Right atrium auricular region (tissue), 2 donors: Measurements from ENCODE around the gene ALS2. TPM values are rescaled to one million over a fixed set of nuclear protein-coding genes. Genes with fewer than 3 reads are reported as not detected.
"Not testable (repeated sequence)": the region's sequence is repeated elsewhere in the genome, so short reads cannot be mapped to it uniquely, and the experiment has no call there.

Experiments
- DNase-seq: peaks from one replicate; pipeline ENCODE4 v3.0.0-alpha.2; 2019; ENCODE audit warnings: low spot score
- H3K27ac ChIP-seq, 2 donors: fragments of 200-600 bp; sonication (generic); 1 replicate in 1 of 2; 2 replicates in 1 of 2; pipeline ENCODE4 v1.5.1; 2016 to 2019
- H3K27me3 ChIP-seq, 2 donors: fragments of 200-600 bp; sonication (generic); one replicate each; pipeline versions ENCODE4 v1.5.1 to v1.6.0; 2017 to 2019
- H3K36me3 ChIP-seq: fragments of 200-600 bp; sonication (generic); one replicate; pipeline ENCODE4 v1.5.1; 2016
- H3K4me1 ChIP-seq, 2 donors: fragments of 200-600 bp; sonication (generic); one replicate each; pipeline versions ENCODE4 v1.5.1 to v1.6.0; 2017 to 2019
- H3K4me3 ChIP-seq, 2 donors: fragments of 200-600 bp; sonication (generic); 1 replicate in 1 of 2; 2 replicates in 1 of 2; pipeline ENCODE4 v1.5.1; 2017 to 2019; ENCODE audit warnings: mild to moderate bottlenecking in 1 of 2, moderate library complexity in 1 of 2
- H3K9me3 ChIP-seq, 2 donors: fragments of 200-600 bp; sonication (generic); one replicate each; pipeline ENCODE4 v1.5.1; 2019
- total RNA-seq, 2 donors: library from RNA; depleted of rRNA; stranded (reverse); fragments of >200 nt; gene quantifications; one replicate each; pipeline ENCODE4 v1.1.0, GENCODE V29; 2016
- TF ChIP-seq, protein P1 (sequence below), 2 donors: fragments of 200-600 bp; sonication (generic); IDR thresholded peaks; one replicate each; pipeline ENCODE4 v1.5.1; 2019; ENCODE audit warnings: antibody characterized with exemption in 2 of 2

The ALS2 gene
- total RNA-seq, 2 donors from 2014 or later, result 31.0 to 31.8 TPM

DNA sequence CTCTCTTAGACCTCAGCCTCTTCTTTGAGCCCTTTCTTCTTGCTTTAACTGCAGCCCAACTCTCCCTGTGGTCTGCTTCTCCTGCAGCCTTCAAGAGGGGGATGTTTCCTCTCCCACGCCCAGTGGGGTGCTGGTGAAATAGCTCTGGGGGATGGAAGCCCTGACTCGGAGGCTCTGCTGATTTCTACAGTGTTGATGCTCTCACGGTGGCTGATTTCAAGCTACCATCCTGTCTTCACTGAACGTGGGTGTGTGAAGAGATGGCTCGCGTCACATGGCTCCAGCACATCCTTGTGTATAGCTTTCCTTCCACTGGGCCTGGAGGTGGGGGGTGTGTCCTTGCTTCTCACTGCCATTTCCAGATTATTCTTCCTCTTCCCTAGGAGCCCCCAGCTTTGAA lies 102.3 kb downstream of the ALS2 start:
- Histone ChIP-seq H3K27ac (no peak overlapping the region), H3K4me3 (no peak overlapping the region), H3K27me3 (no peaks in the 10 kb centered on the region), H3K9me3 (no peaks in the 10 kb centered on the region), H3K36me3 (no peaks in the 10 kb centered on the region), H3K4me1 (no peaks in the 10 kb centered on the region)
- TF ChIP-seq, protein P1, sequence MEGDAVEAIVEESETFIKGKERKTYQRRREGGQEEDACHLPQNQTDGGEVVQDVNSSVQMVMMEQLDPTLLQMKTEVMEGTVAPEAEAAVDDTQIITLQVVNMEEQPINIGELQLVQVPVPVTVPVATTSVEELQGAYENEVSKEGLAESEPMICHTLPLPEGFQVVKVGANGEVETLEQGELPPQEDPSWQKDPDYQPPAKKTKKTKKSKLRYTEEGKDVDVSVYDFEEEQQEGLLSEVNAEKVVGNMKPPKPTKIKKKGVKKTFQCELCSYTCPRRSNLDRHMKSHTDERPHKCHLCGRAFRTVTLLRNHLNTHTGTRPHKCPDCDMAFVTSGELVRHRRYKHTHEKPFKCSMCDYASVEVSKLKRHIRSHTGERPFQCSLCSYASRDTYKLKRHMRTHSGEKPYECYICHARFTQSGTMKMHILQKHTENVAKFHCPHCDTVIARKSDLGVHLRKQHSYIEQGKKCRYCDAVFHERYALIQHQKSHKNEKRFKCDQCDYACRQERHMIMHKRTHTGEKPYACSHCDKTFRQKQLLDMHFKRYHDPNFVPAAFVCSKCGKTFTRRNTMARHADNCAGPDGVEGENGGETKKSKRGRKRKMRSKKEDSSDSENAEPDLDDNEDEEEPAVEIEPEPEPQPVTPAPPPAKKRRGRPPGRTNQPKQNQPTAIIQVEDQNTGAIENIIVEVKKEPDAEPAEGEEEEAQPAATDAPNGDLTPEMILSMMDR (IDR thresholded peaks at IDR 0.05), result no peak
- DNase-seq, result no peak

DNA sequence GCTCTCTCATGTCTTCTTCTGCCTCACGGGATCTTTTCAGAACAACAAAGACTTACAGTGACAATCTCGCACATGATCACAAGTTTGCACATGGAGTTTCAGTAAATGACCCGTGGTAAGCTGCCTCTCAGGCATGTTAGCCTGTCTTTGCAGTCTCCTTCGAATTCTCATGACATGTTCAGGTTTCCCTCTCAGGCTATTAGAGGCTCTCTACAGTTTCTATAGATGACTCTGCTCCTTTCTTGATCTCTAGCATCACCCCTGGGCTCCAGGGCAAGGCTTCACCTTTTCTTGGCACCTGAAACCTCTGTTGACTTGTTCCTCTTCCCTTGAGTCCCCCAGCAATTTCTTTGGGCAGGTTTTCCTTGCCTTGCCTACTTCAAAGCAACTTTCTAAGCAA lies 105.3 kb downstream of the ALS2 start:
- H3K4me1 ChIP-seq, result no peaks in the 10 kb centered on the region
- no peaks in the 10 kb centered on the region for H3K27me3 ChIP-seq
- TF ChIP-seq, protein P1 (IDR thresholded peaks at IDR 0.05), result no peak
- H3K36me3 ChIP-seq, result no peaks in the 10 kb centered on the region
- DNase-seq, result no peak
- no peaks in the 10 kb centered on the region for H3K9me3 ChIP-seq
- no peak overlapping the region for H3K27ac ChIP-seq
- no peak overlapping the region for H3K4me3 ChIP-seq

DNA sequence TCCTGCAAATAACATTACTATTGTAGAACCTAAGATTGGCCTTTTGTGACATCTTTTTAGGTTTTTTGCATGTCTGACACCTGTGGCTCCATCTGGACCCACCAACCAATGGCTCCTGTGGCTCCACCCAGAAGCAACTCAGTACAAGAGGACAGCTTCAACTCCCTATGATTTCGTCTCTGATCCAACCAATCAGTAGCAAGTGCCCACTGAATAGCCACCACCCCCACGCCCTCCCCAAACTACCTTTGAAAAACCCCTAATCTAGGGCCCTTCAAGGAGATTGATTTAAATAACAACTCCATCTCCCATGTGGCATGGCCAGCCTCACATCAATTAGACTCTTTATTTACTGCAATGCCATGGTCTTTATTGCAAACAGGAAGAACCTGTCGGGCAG lies 105.9 kb downstream of the ALS2 start:
- DNase-seq, result no peak
- Histone ChIP-seq H3K36me3 (no peaks in the 10 kb centered on the region), H3K4me3 (no peak overlapping the region), H3K27ac (no peak overlapping the region), H3K9me3 (no peaks in the 10 kb centered on the region), H3K27me3 (no peaks in the 10 kb centered on the region), H3K4me1 (no peaks in the 10 kb centered on the region)
- TF ChIP-seq, protein P1 (IDR thresholded peaks at IDR 0.05), result no peak

DNA sequence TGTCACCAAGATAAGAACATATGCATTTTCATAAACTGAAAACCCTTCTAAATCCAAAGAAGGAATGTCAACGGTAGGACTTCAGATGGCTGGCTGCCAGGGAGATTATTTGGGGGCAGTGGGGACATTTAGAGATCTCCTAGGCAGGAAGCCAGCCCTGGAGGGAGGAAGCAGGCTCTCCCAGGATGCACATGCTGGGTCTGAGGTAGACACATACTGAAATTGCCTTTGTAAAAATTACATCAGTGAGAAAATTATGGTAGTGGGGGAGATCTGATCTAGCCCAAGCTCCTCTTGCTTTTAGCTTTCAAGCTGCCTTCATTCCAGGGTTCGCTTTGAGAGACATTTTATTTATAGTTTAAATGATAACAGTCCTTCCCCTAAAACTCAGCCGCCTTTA lies 106.4 kb downstream of the ALS2 start:
- H3K27me3 ChIP-seq, result no peaks in the 10 kb centered on the region
- TF ChIP-seq, protein P1 (IDR thresholded peaks at IDR 0.05), result no peak
- H3K9me3 ChIP-seq, result no peaks in the 10 kb centered on the region

DNA sequence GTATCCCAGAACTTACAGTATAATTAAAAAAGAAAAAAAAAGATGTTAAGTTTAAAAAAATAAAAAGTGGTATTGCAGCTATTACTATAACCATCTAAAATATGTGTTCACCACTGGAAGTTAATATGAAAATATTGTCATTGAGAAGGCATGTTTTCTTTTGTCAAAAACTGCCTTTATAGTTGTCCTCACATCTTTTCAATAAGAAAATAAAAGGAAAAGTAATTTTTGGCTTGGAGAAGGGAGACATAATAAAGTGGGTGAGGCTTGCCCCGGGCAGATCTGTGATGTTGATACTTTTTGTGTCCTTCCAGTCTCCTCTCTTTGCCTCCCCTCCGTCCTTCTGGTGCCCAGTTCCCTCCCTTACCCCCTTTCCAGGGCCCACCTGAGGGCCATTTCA lies 107.2 kb downstream of the ALS2 start:
- Histone ChIP-seq H3K36me3 (no peaks in the 10 kb centered on the region), H3K4me3 (no peak overlapping the region), H3K27ac (no peak overlapping the region), H3K27me3 (no peaks in the 10 kb centered on the region), H3K4me1 (no peaks in the 10 kb centered on the region), H3K9me3 (no peaks in the 10 kb centered on the region)
- TF ChIP-seq, protein P1 (IDR thresholded peaks at IDR 0.05), result no peak
- no peak for DNase-seq

More for the DNA sequence above, 106.4 kb downstream of the ALS2 start:
- H3K4me1 ChIP-seq, result no peaks in the 10 kb centered on the region
- no peak overlapping the region for H3K4me3 ChIP-seq
- no peak for DNase-seq
- no peak overlapping the region for H3K27ac ChIP-seq
- no peaks in the 10 kb centered on the region for H3K36me3 ChIP-seq

DNA sequence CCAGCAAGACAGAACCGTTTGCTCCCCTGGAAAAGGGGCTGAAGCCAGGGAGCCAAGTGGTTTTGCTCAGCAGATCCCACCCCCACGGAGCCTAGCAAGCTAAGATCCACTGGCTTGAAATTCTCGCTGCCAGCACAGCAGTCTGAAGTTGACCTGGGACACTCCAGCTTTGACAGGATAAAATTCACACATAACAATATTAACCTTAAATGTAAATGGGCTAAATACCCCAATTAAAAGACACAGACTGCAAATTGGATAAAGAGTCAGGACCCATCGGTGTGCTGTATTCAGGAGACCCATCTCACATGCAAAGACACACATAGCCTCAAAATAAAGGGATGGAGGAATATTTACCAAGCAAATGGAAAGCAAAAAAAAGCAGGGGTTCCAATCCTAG lies 109.5 kb downstream of the ALS2 start:
- H3K27ac ChIP-seq, DNase-seq, H3K9me3 ChIP-seq, H3K4me3 ChIP-seq, H3K27me3 ChIP-seq, H3K4me1 ChIP-seq, H3K36me3 ChIP-seq: not testable (repeated sequence)
